Measurements from ENCODE around the gene ZNF597.

ZNF597 gene

DNA sequence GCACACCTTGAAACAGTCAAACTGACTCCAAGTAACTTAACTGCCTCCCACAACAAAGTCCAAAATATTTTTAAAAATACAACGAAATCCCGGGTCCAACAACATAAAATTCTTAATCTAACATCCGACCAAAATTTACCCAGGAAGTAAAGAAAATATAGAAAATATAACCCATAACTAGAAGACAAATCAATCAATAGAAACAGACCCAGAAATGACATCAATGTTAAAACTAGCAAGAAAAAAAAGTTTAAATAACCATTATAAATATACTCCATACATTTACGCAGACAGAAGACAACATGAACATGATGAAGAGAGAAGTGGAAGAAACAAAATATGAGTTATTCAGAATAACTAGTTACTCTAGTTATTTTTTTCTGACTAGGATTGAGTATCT lies 3.7 kb downstream of the ZNF597 start:
- TF ChIP-seq, protein P1, sequence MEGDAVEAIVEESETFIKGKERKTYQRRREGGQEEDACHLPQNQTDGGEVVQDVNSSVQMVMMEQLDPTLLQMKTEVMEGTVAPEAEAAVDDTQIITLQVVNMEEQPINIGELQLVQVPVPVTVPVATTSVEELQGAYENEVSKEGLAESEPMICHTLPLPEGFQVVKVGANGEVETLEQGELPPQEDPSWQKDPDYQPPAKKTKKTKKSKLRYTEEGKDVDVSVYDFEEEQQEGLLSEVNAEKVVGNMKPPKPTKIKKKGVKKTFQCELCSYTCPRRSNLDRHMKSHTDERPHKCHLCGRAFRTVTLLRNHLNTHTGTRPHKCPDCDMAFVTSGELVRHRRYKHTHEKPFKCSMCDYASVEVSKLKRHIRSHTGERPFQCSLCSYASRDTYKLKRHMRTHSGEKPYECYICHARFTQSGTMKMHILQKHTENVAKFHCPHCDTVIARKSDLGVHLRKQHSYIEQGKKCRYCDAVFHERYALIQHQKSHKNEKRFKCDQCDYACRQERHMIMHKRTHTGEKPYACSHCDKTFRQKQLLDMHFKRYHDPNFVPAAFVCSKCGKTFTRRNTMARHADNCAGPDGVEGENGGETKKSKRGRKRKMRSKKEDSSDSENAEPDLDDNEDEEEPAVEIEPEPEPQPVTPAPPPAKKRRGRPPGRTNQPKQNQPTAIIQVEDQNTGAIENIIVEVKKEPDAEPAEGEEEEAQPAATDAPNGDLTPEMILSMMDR (IDR thresholded peaks at IDR 0.05) = no peak
- no peak for DNase-seq (ENCODE audit: low spot score)
- Histone ChIP-seq H3K27ac (no peak overlapping the region), H3K4me3 (no peak overlapping the region)

DNA sequence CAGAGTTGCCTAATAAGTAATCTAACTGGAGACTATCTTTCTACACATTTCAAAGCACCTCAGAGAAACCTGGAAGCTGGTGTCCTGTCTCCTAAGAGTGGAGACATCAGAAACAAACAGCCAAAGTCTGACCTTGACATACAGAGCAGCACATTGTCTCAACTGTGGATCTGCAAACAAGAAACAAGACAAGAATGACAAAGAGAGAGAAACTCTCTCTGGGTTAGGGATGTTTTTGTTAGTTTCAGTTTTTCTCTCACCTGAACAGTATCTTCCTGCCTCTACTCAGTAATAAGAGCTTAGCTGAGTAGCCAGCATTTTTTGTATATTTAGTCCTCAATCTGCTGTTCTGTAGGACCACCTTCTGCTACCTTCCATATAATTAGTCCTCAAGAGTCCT lies 8.9 kb downstream of the ZNF597 start:
- TF ChIP-seq, protein P1 (IDR thresholded peaks at IDR 0.05) = no peak
- DNase-seq (ENCODE audit: low spot score) = no peak
- Histone ChIP-seq H3K27ac (no peak overlapping the region), H3K4me3 (no peak overlapping the region)

DNA sequence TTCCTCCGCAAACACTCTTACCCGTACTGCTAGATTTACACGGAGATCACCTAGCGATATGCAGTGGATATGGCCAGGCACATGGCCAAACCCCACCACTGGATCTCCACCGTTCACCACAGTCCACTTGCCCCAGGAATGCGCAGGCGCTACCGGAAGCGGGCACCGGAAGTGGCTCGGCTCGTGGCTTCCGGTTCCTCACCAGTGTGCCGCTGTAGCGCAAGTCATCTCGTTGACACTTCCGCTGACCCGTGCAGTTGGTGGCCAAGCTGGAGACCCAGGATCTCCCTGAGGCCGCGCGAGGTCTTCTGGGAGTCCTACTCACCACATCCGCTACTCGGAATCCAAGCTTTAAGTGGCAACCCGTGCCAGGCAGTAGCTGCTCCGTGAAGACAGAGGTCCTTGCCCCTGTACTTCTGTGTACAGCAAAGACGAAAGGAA lies 11.5 kb downstream of the ZNF597 start:
- no peak for DNase-seq (ENCODE audit: low spot score)
- Histone ChIP-seq H3K4me3 (peak overlapping the region; percentile 62), H3K27ac (no peak overlapping the region)
- TF ChIP-seq, protein P1 (IDR thresholded peaks at IDR 0.05) = no peak

DNA sequence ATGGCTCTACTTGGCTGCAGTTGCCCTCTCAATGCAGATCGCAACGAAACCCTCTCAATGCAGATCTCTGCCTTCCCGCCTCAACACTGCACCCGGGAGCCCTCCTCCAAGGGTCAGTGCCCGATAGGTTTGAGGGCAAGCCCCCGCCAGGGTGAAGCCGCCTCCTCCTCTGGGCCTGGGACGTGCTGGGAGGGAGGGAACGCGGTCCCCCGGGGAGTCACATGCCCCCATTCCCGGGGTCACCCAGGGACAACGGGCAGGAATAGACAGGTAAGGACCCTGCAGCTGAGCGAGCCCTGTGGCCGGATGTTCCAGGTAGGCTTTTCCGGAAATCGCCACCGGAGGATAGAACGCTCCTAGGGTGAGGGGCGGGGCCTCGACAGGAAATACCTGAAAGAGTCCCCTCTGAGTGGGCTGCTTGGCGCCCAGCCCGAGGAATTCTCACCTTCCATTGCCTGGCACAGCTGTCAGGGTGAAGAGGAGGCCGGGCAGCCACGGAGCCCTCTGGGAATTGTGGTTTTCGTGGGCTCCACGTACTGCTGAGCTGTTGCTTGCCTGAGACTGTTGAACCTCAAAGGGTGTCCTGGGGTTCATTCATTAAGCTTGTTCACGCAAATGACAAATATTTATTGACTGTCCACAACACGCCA lies 29.4 kb downstream of the ZNF597 start:
- DNase-seq (ENCODE audit: low spot score) = no peak
- TF ChIP-seq, protein P1 (IDR thresholded peaks at IDR 0.05) = no peak
- H3K4me3 ChIP-seq = no peak overlapping the region
- no peak overlapping the region for H3K27ac ChIP-seq

DNA sequence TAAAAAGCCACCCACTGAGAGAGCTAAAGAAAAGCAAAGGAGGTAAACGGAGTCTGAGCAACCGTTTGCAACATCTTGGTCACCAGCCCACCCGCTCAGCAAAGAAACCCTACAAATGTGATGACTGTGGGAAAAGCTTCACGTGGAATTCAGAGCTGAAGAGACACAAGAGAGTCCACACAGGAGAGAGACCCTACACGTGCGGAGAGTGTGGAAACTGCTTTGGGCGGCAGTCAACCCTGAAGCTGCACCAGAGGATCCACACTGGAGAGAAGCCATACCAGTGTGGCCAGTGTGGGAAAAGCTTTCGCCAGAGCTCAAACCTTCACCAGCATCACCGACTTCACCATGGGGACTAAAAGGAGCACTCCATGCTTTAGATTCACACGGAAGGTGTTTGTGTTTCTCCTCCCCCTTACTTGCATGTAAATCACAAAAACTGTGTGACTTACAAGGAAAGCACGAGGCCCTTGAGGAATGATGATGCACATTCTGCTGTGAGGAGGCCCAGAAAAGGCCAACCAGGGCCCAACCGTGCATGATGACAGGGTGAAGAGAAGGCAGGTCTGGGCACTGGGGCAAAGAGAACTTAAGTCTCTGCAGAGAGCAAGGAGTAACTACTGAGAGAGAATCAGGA lies 34.6 kb downstream of the ZNF597 start:
- no peak for DNase-seq (ENCODE audit: low spot score)
- Histone ChIP-seq H3K27ac (no peak overlapping the region), H3K4me3 (peak overlapping the region; percentile 22)
- TF ChIP-seq, protein P1 (IDR thresholded peaks at IDR 0.05) = no peak

DNA sequence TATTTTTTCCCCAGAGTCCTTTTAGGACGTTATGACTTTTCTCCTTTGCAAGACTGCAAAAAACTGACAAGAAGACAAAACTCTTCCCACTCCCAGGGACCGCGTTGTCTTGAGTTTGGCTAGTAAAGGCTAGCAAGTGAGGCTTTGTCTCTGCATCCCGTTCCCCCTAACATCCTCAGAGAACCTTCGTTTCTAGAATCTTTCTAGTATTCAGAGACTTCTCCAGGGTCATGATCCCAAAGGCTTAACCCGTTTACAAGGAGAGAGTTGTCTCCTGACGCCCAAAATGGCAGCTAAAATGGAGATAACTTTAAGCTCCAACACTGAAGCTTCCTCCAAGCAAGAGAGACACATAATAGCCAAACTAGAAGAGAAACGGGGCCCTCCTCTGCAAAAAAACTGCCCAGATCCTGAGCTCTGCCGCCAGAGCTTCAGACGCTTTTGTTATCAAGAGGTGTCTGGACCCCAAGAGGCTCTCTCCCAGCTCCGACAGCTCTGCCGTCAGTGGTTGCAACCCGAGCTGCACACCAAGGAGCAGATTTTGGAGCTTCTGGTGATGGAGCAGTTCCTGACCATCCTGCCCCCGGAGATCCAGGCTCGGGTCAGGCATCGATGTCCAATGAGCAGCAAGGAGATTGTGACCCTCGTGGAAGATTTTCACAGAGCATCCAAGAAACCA lies 41.4 kb downstream of the ZNF597 start:
- peak overlapping the region; percentile 79 to 90 for H3K27ac ChIP-seq
- peak overlapping the region; percentile 92 for H3K4me3 ChIP-seq
- TF ChIP-seq, protein P1 (IDR thresholded peaks at IDR 0.05) = no peak
- no peak for DNase-seq (ENCODE audit: low spot score)

All from coronary artery (tissue), 2 donors.